Fibroblast of skin of back (primary cell): ENCODE data around the gene SLC39A8.

Experiments used
- DNase-seq: peaks from one replicate; pipeline ENCODE4 v3.0.0-alpha.2; 2013

SLC39A8 gene

GRCh38 chr4:102222838-102223409 lies 122.4 kb downstream of the SLC39A8 start:
- no peak for DNase-seq

- no peak for DNase-seq
Observed at GRCh38 chr4:102219129-102219528, 126.2 kb downstream of the SLC39A8 start.

- DNase-seq, result no peak
Observed at GRCh38 chr4:102218656-102219055, 126.6 kb downstream of the SLC39A8 start.

GRCh38 chr4:102217775-102218355 lies 127.4 kb downstream of the SLC39A8 start:
- DNase-seq, result no peak

GRCh38 chr4:102217345-102217744 lies 127.9 kb downstream of the SLC39A8 start:
- no peak for DNase-seq

GRCh38 chr4:102216666-102217065 lies 128.6 kb downstream of the SLC39A8 start:
- no peak for DNase-seq

GRCh38 chr4:102213031-102213430 lies 132.3 kb downstream of the SLC39A8 start:
- no peak for DNase-seq
